ENCODE data around the gene PLCB4.

PLCB4 gene

DNA sequence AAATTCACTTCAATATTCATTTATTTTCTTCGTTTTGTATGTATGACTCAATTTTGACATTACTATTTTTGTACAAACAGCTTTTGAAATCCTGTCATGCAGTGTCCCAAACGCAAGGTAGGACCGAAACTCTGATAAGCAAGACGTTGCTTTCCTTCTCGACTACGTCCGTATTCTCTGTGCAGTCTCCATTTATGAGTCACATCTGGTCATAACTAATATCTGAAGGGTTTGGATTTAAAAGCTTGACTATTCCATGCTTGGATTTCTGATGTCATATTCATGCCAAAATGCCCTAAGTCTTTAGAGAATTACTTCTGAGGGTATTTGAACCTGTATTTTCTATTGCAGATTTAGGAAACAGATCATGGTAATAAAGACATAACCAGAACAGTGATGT is 407.8 kb downstream of the PLCB4 start:
- H3K9me3 ChIP-seq (ENCODE audit: control insufficient read depth, insufficient read depth, low read depth, low read length), result no peaks in the 10 kb centered on the region
- no peak overlapping the region for H3K27ac ChIP-seq (ENCODE audit: extremely low read depth, low read depth, low read length)
- CTCF ChIA-PET, result interaction anchor here (0.7 to 2.3 kb wide), 5 partner anchors 9 to 136 kb away, joined by 3 to 7 read pairs (median 5); no protein-coding TSS in a partner anchor
- no peaks in the 10 kb centered on the region for H3K4me1 ChIP-seq (ENCODE audit: control insufficient read depth, insufficient read depth, low read length)
- TF ChIP-seq ZNF239 (tag by site-specific recombination; IDR thresholded peaks at IDR 0.05) (no peak), ZNF426 (tag by site-specific recombination; IDR thresholded peaks at IDR 0.05) (no peak), GLIS1 (tag by site-specific recombination; IDR thresholded peaks at IDR 0.05) (no peak), ZSCAN30 (tag by site-specific recombination; IDR thresholded peaks at IDR 0.05) (no peak), KLF9 (tag by site-specific recombination; IDR thresholded peaks at IDR 0.05; ENCODE audit: low read depth) (no peak), ZNF76 (tag by site-specific recombination; IDR thresholded peaks at IDR 0.05; ENCODE audit: borderline replicate concordance, low read depth) (no peak), ZNF792 (tag by site-specific recombination; IDR thresholded peaks at IDR 0.05) (no peak), ZSCAN16 (tag by site-specific recombination; IDR thresholded peaks at IDR 0.05) (no peak), RBAK (tag by site-specific recombination; IDR thresholded peaks at IDR 0.05) (no peak)
- POLR2A ChIA-PET, result no interaction called here
- H3K4me3 ChIP-seq (ENCODE audit: low read depth, low read length), result no peak overlapping the region
- H3K36me3 ChIP-seq (ENCODE audit: control insufficient read depth in 2 of 2, insufficient read depth in 1 of 2, low read length in 2 of 2), result no peaks in the 10 kb centered on the region

DNA sequence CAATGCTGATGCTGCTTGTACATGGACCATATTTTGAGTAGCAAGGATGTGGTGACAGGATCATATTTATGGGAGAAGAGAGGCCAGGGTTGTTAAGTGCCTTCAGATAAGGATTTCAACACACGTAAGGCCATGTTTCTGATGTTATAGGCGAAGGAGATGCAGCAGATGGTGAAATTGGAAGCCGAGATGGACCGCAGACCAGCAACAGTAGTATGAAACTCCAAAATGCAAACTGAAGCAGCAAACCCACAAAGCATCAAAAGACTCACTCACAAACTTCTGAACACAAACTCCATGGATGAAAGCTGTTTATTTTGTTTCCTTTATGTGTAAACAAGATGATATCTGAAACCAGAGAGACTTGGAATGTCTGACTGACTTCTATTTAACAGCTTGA is 409.9 kb downstream of the PLCB4 start:
- H3K36me3 ChIP-seq (ENCODE audit: control insufficient read depth in 2 of 2, insufficient read depth in 1 of 2, low read length in 2 of 2), result no peaks in the 10 kb centered on the region
- TF ChIP-seq GLI2 (tag by site-specific recombination; IDR thresholded peaks at IDR 0.05; ENCODE audit: borderline replicate concordance, low read depth) (no peak), ZNF624 (tag by site-specific recombination; IDR thresholded peaks at IDR 0.05) (no peak), ZNF510 (tag by site-specific recombination; IDR thresholded peaks at IDR 0.05; ENCODE audit: insufficient replicate concordance) (no peak)
- H3K4me1 ChIP-seq (ENCODE audit: control insufficient read depth, insufficient read depth, low read length), result no peaks in the 10 kb centered on the region
- H3K27ac ChIP-seq (ENCODE audit: extremely low read depth, low read depth, low read length), result no peak overlapping the region
- POLR2A ChIA-PET, result no interaction called here
- CTCF ChIA-PET, result no interaction called here
- no peak overlapping the region for H3K4me3 ChIP-seq (ENCODE audit: low read depth, low read length)
- H3K9me3 ChIP-seq (ENCODE audit: control insufficient read depth, insufficient read depth, low read depth, low read length), result no peaks in the 10 kb centered on the region

DNA sequence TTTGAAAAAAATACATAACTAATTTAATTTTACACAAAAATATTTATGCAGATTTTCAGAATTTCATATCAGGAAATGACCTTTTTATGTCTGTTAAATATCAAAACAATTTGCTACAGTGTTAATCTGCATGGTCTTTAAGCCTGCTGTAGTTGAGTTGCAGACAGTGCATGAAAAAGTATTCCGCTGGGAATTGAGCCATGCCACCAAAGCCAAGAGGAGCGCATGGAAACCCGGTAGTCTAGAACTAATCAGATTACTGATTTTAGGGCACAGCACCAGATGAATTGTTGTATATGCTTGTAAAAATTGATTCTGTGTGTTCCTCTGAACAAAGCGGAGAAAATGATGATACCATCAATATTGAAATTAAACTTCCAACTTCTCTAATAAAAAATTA is 411.2 kb downstream of the PLCB4 start:
- TF ChIP-seq HOXD13 (CRISPR knock-in tag; IDR thresholded peaks at IDR 0.05; ENCODE audit: borderline replicate concordance) (no peak), MEIS1 (CRISPR knock-in tag; IDR thresholded peaks at IDR 0.05; ENCODE audit: borderline replicate concordance) (no peak), ZNF776 (tag by site-specific recombination; IDR thresholded peaks at IDR 0.05; ENCODE audit: borderline replicate concordance) (no peak)
- TF ChIP-seq, protein P1, sequence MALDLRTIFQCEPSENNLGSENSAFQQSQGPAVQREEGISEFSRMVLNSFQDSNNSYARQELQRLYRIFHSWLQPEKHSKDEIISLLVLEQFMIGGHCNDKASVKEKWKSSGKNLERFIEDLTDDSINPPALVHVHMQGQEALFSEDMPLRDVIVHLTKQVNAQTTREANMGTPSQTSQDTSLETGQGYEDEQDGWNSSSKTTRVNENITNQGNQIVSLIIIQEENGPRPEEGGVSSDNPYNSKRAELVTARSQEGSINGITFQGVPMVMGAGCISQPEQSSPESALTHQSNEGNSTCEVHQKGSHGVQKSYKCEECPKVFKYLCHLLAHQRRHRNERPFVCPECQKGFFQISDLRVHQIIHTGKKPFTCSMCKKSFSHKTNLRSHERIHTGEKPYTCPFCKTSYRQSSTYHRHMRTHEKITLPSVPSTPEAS (tag by site-specific recombination; IDR thresholded peaks at IDR 0.05), result no peak
- H3K4me1 ChIP-seq (ENCODE audit: control insufficient read depth, insufficient read depth, low read length), result no peaks in the 10 kb centered on the region
- no peaks in the 10 kb centered on the region for H3K36me3 ChIP-seq (ENCODE audit: control insufficient read depth in 2 of 2, insufficient read depth in 1 of 2, low read length in 2 of 2)
- ChIA-PET POLR2A (no interaction called here), CTCF (no interaction called here)
- H3K27ac ChIP-seq (ENCODE audit: extremely low read depth, low read depth, low read length), result no peak overlapping the region
- H3K9me3 ChIP-seq (ENCODE audit: control insufficient read depth, insufficient read depth, low read depth, low read length), result no peaks in the 10 kb centered on the region
- no peak overlapping the region for H3K4me3 ChIP-seq (ENCODE audit: low read depth, low read length)

DNA sequence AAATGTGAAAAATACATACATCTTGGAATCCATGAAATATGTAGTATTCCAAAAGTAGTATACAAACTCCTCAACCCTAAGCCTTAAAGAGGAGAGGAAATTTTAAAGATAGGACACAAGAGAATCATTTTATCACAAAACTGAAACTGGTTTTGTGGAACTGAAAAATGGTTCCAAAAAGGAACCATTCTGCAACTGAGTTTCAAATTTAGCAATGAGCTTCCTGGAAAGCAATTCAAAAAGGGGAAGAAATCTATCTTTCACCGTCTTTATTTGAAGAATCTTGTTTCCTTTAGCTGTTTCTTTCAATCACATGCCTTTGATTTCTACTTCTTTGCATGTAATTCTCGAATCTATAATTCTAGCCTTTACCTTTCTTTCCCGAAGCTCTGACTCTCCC is 413.3 kb downstream of the PLCB4 start:
- H3K4me1 ChIP-seq (ENCODE audit: control insufficient read depth, insufficient read depth, low read length), result no peaks in the 10 kb centered on the region
- ChIA-PET CTCF (interaction anchor here (1.0 kb wide), 1 partner anchor 135 kb away, joined by 4 read pairs; no protein-coding TSS in a partner anchor), POLR2A (no interaction called here)
- H3K27ac ChIP-seq (ENCODE audit: extremely low read depth, low read depth, low read length), result no peak overlapping the region
- no peak overlapping the region for H3K4me3 ChIP-seq (ENCODE audit: low read depth, low read length)
- no peaks in the 10 kb centered on the region for H3K36me3 ChIP-seq (ENCODE audit: control insufficient read depth in 2 of 2, insufficient read depth in 1 of 2, low read length in 2 of 2)
- H3K9me3 ChIP-seq (ENCODE audit: control insufficient read depth, insufficient read depth, low read depth, low read length), result no peaks in the 10 kb centered on the region
- TF ChIP-seq, protein P2, sequence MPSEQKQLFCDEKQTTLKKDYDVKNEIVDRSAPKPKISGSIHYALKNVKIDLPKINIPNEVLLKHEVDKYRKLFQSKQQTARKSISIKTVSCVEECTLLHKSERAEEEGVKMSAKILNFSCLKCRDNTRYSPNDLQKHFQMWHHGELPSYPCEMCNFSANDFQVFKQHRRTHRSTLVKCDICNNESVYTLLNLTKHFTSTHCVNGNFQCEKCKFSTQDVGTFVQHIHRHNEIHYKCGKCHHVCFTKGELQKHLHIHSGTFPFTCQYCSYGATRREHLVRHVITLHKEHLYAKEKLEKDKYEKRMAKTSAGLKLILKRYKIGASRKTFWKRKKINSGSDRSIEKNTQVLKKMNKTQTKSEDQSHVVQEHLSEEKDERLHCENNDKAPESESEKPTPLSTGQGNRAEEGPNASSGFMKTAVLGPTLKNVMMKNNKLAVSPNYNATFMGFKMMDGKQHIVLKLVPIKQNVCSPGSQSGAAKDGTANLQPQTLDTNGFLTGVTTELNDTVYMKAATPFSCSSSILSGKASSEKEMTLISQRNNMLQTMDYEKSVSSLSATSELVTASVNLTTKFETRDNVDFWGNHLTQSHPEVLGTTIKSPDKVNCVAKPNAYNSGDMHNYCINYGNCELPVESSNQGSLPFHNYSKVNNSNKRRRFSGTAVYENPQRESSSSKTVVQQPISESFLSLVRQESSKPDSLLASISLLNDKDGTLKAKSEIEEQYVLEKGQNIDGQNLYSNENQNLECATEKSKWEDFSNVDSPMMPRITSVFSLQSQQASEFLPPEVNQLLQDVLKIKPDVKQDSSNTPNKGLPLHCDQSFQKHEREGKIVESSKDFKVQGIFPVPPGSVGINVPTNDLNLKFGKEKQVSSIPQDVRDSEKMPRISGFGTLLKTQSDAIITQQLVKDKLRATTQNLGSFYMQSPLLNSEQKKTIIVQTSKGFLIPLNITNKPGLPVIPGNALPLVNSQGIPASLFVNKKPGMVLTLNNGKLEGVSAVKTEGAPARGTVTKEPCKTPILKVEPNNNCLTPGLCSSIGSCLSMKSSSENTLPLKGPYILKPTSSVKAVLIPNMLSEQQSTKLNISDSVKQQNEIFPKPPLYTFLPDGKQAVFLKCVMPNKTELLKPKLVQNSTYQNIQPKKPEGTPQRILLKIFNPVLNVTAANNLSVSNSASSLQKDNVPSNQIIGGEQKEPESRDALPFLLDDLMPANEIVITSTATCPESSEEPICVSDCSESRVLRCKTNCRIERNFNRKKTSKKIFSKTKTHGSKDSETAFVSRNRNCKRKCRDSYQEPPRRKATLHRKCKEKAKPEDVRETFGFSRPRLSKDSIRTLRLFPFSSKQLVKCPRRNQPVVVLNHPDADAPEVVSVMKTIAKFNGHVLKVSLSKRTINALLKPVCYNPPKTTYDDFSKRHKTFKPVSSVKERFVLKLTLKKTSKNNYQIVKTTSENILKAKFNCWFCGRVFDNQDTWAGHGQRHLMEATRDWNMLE (tag by site-specific recombination; conservative IDR thresholded peaks at IDR 0.05; ENCODE audit: low read depth), result no peak
- TF ChIP-seq FEZF1 (tag by site-specific recombination; IDR thresholded peaks at IDR 0.05) (no peak), KLF10 (tag by site-specific recombination; IDR thresholded peaks at IDR 0.05) (no peak), ZFP3 (tag by site-specific recombination; IDR thresholded peaks at IDR 0.05; ENCODE audit: low read depth) (no peak), ZNF174 (tag by site-specific recombination; IDR thresholded peaks at IDR 0.05) (no peak), ZNF350 (tag by site-specific recombination; IDR thresholded peaks at IDR 0.05) (no peak), ZNF837 (tag by site-specific recombination; IDR thresholded peaks at IDR 0.05) (no peak), ZNF791 (tag by site-specific recombination; IDR thresholded peaks at IDR 0.05) (no peak), ZNF433 (tag by site-specific recombination; IDR thresholded peaks at IDR 0.05; ENCODE audit: low read depth) (no peak)

Data from HEK293 (cell line).